NCI-H1048 (cell line): Measurements from ENCODE around the gene RFX2.

Source experiments
- DNase-seq: peaks from one replicate; lab custom pipeline; 2025; lab: John Stamatoyannopoulos, UW

Gene RFX2

GRCh38 chr19:5955636-5955935 lies 154.7 kb downstream of the RFX2 start:
- no peak for DNase-seq

- DNase-seq: no peak
These were observed 156.0 kb downstream of the RFX2 start for GRCh38 chr19:5954293-5954692.

GRCh38 chr19:5953680-5954213 lies 156.6 kb downstream of the RFX2 start:
- DNase-seq: no peak

GRCh38 chr19:5953030-5953589 lies 157.2 kb downstream of the RFX2 start:
- no peak for DNase-seq

GRCh38 chr19:5952193-5953029 lies 157.9 kb downstream of the RFX2 start:
- DNase-seq: no peak

GRCh38 chr19:5951338-5951861 lies 158.9 kb downstream of the RFX2 start:
- DNase-seq: no peak

GRCh38 chr19:5950741-5951140 lies 159.6 kb downstream of the RFX2 start:
- DNase-seq: no peak

GRCh38 chr19:5949792-5950305 lies 160.5 kb downstream of the RFX2 start:
- DNase-seq: no peak

GRCh38 chr19:5948752-5949564 lies 161.3 kb downstream of the RFX2 start:
- DNase-seq: no peak

- no peak for DNase-seq
These were observed 162.9 kb downstream of the RFX2 start for GRCh38 chr19:5947435-5947834.

GRCh38 chr19:5943623-5944022 lies 166.7 kb downstream of the RFX2 start:
- no peak for DNase-seq
